ENCODE results near the gene PARS2. TPM values are rescaled to one million over a fixed set of nuclear protein-coding genes. Genes with fewer than 3 reads are reported as not detected.
A peak's percentile ranks its signal among the peaks of the same experiment; 100 is the strongest.

PARS2 gene
- polyA plus RNA-seq, 2 of the 4 experiments (the other 2 are of a cell fraction): 2.3 to 2.9 TPM

- TF ChIP-seq HOXB13 (CRISPR knock-in tag; IDR thresholded peaks at IDR 0.05; ENCODE audit: low read depth) (no peak), CTCF (IDR thresholded peaks at IDR 0.05) (no peak), MAZ (IDR thresholded peaks at IDR 0.05; ENCODE audit: borderline replicate concordance, low read depth, low read length) (no peak)
- WGBS (ENCODE audit: missing lambda C conversion rate): 34% methylated on average over 2 of the region's 2 CpGs
- H3K27ac ChIP-seq: no peak overlapping the region
- H3K9me3 ChIP-seq: no peaks in the 10 kb centered on the region
- no peak overlapping the region for H3K4me2 ChIP-seq
- DNase-seq (ENCODE audit: low read depth in 1 of 2, low spot score in 1 of 2) (no peak), ATAC-seq (no peak), FAIRE-seq (no peak)
- POLR2A ChIA-PET: no interaction called here
- H3K4me1 ChIP-seq: no peaks in the 10 kb centered on the region
- CTCF ChIA-PET: no interaction called here
- H3K4me3 ChIP-seq: no peak overlapping the region
Observed at GRCh38 chr1:54772951-54773350, 8.6 kb upstream of the PARS2 start.

GRCh38 chr1:54768093-54768492, 3.8 kb upstream of the PARS2 start:
- ATAC-seq: no peak
- DNase-seq (ENCODE audit: low read depth in 1 of 2, low spot score in 1 of 2): peak in 1 of 2 experiments; percentile 28
- 72% methylated on average over 5 of the region's 5 CpGs for WGBS (ENCODE audit: missing lambda C conversion rate)
- Histone ChIP-seq H3K4me2 (no peak overlapping the region), H3K4me3 (no peak overlapping the region), H3K27ac (no peak overlapping the region), H3K4me1 (no peaks in the 10 kb centered on the region), H3K9me3 (no peaks in the 10 kb centered on the region)
- ChIA-PET POLR2A (no interaction called here), CTCF (no interaction called here)
- FAIRE-seq: no peak
- TF ChIP-seq CEBPB (IDR thresholded peaks at IDR 0.05): no peak
- TF ChIP-seq FOXS1 (CRISPR knock-in tag; IDR thresholded peaks at IDR 0.05): no peak
- no peak for TF ChIP-seq HOXB13 (CRISPR knock-in tag; IDR thresholded peaks at IDR 0.05; ENCODE audit: low read depth)
- no peak for TF ChIP-seq FOSL2 (IDR thresholded peaks at IDR 0.05)
- no peak for TF ChIP-seq FOSL2 (CRISPR knock-in tag; IDR thresholded peaks at IDR 0.05)
- no peak for TF ChIP-seq KDM5A (IDR thresholded peaks at IDR 0.05)
- no peak for TF ChIP-seq CTCF (IDR thresholded peaks at IDR 0.05)
- TF ChIP-seq ZC3H11A (IDR thresholded peaks at IDR 0.05): no peak
- TF ChIP-seq TFCP2L1 (CRISPR knock-in tag; IDR thresholded peaks at IDR 0.05): no peak
- no peak for TF ChIP-seq JUNB (IDR thresholded peaks at IDR 0.05)
- no peak for TF ChIP-seq HEYL (CRISPR knock-in tag; IDR thresholded peaks at IDR 0.05)
- no peak for TF ChIP-seq CBX8 (IDR thresholded peaks at IDR 0.05)
- TF ChIP-seq PHF8 (IDR thresholded peaks at IDR 0.05; ENCODE audit: borderline replicate concordance, low read depth): no peak
- TF ChIP-seq REST (IDR thresholded peaks at IDR 0.05): no peak
- TF ChIP-seq ZSCAN20 (CRISPR knock-in tag; IDR thresholded peaks at IDR 0.05): no peak

GRCh38 chr1:54767526-54767925, 3.2 kb upstream of the PARS2 start:
- DNase-seq (ENCODE audit: low read depth in 1 of 2, low spot score in 1 of 2) (no peak), ATAC-seq (no peak), FAIRE-seq (no peak)
- Histone ChIP-seq H3K27ac (no peak overlapping the region), H3K4me2 (no peak overlapping the region), H3K9me3 (no peaks in the 10 kb centered on the region), H3K4me1 (no peaks in the 10 kb centered on the region), H3K4me3 (no peak overlapping the region)
- TF ChIP-seq BCL3 (IDR thresholded peaks at IDR 0.05) (no peak), TP53 (CRISPR knock-in tag; IDR thresholded peaks at IDR 0.05) (no peak), HEYL (CRISPR knock-in tag; IDR thresholded peaks at IDR 0.05) (no peak), RCOR1 (IDR thresholded peaks at IDR 0.05; ENCODE audit: low read depth, low read length) (no peak), PHF8 (IDR thresholded peaks at IDR 0.05; ENCODE audit: borderline replicate concordance, low read depth) (no peak), FOSB (CRISPR knock-in tag; IDR thresholded peaks at IDR 0.05) (no peak), HES2 (IDR thresholded peaks at IDR 0.05) (no peak), ZC3H11A (IDR thresholded peaks at IDR 0.05) (no peak), PBX3 (IDR thresholded peaks at IDR 0.05) (no peak), RNF2 (IDR thresholded peaks at IDR 0.05; ENCODE audit: borderline replicate concordance, low read depth) (no peak), NR3C1 (IDR thresholded peaks at IDR 0.05) (no peak)
- POLR2A ChIA-PET: no interaction called here
- WGBS (ENCODE audit: missing lambda C conversion rate): 32% methylated on average over 6 of the region's 6 CpGs
- CTCF ChIA-PET: no interaction called here

Data from A549 (cell line).